SK-N-SH (cell line): ENCODE measurements around the gene CPEB1. TPM values are rescaled to one million over a fixed set of nuclear protein-coding genes. Genes with fewer than 3 reads are reported as not detected.

ENCODE experiments used
- CTCF ChIA-PET: fragments of 300-600, 350-600 bp; formaldehyde crosslinking; extraction: SDS; loops from one replicate; lab custom pipeline; 2021; lab: Yijun Ruan, JAX
- POLR2A ChIA-PET: fragments of 350-600 bp; sonication (Branson Sonifier 250); formaldehyde crosslinking; extraction: SDS; loops from one replicate; lab custom pipeline; 2020; ENCODE audit warnings: antibody characterized with exemption, inconsistent platforms; lab: Yijun Ruan, JAX
- DNase-seq: peaks from one replicate; pipeline ENCODE4 v3.0.0; 2012
- H2AFZ ChIP-seq: fragments of 200-600 bp; sonication (generic); 2 replicates; pipeline ENCODE4 v1.8.1; 2016; ENCODE audit warnings: antibody characterized with exemption, mild to moderate bottlenecking, low read depth
- H3F3A ChIP-seq: fragments of 200-600 bp; sonication (generic); replicated peaks from 2 replicates; pipeline ENCODE3; 2016; ENCODE audit warnings: antibody characterized with exemption, mild to moderate bottlenecking; ENCODE audit not compliant: insufficient read depth
- H3K27ac ChIP-seq, 2 experiments: fragments of 200-500 bp in 1 of 2; fragments of 200-600 bp in 1 of 2; sonication (Bioruptor generic) in 1 of 2; sonication (generic), shearing (Covaris generic) in 1 of 2; 2 replicates each; pipeline versions ENCODE4 v1.5.1 to v1.6.1; 2014 to 2016; ENCODE audit warnings: low read depth in 2 of 2, inconsistent platforms in 1 of 2, low read length in 1 of 2, mild to moderate bottlenecking in 1 of 2, mixed read lengths in 1 of 2
- H3K27me3 ChIP-seq: fragments of 200-600 bp; sonication (generic), shearing (Covaris generic); 2 replicates; pipeline ENCODE4 v1.6.1; 2016; ENCODE audit warnings: mixed run types; ENCODE audit not compliant: insufficient read depth
- H3K36me3 ChIP-seq, 2 experiments: fragments of 200-500 bp in 1 of 2; fragments of 200-600 bp in 1 of 2; sonication (Bioruptor generic) in 1 of 2; sonication (generic) in 1 of 2; replicated peaks in 1 of 2; 2 replicates each; pipeline versions ENCODE3 to v1.5.1; 2014 to 2016; ENCODE audit warnings: low read length in 1 of 2, mild to moderate bottlenecking in 1 of 2; ENCODE audit not compliant: insufficient read depth in 2 of 2, control insufficient read depth in 1 of 2
- H3K4me1 ChIP-seq, 2 experiments: fragments of 200-500 bp in 1 of 2; fragments of 200-600 bp in 1 of 2; sonication (Bioruptor generic) in 1 of 2; sonication (generic), shearing (Covaris generic) in 1 of 2; 2 replicates each; pipeline versions ENCODE4 v1.5.1 to v1.6.1; 2014 to 2016; ENCODE audit warnings: low read depth in 1 of 2, low read length in 1 of 2, mixed run types in 1 of 2; ENCODE audit not compliant: insufficient read depth in 2 of 2, control insufficient read depth in 1 of 2
- H3K4me2 ChIP-seq: fragments of 200-600 bp; sonication (generic), shearing (Covaris generic); 2 replicates; pipeline ENCODE4 v1.6.1; 2017; ENCODE audit warnings: mixed run types
- H3K4me3 ChIP-seq, 2 experiments: fragments of 200-500 bp in 1 of 2; fragments of 200-600 bp in 1 of 2; sonication (Bioruptor generic) in 1 of 2; sonication (generic), shearing (Covaris generic) in 1 of 2; 2 replicates each; pipeline versions ENCODE4 v1.5.1 to v1.8.1; 2014 to 2016; ENCODE audit warnings: low read depth in 2 of 2, inconsistent platforms in 1 of 2, low read length in 1 of 2, mild to moderate bottlenecking in 1 of 2, mixed read lengths in 1 of 2, moderate library complexity in 1 of 2
- H3K79me2 ChIP-seq: fragments of 200-600 bp; sonication (generic); 2 replicates; pipeline ENCODE4 v1.8.1; 2017; ENCODE audit warnings: mild to moderate bottlenecking; ENCODE audit not compliant: insufficient read depth
- H3K9ac ChIP-seq: fragments of 200-600 bp; sonication (generic); 2 replicates; pipeline ENCODE4 v1.6.1; 2017; ENCODE audit warnings: mixed run types
- H3K9me2 ChIP-seq: fragments of 200-600 bp; sonication (generic); 2 replicates; pipeline ENCODE4 v1.6.1; 2017; ENCODE audit warnings: mixed run types
- H3K9me3 ChIP-seq: fragments of 200-600 bp; sonication (generic); 2 replicates; pipeline ENCODE4 v1.6.1; 2017; ENCODE audit warnings: mixed run types, mild to moderate bottlenecking, moderate library complexity
- H4K20me1 ChIP-seq: fragments of 200-600 bp; sonication (generic); 2 replicates; pipeline ENCODE4 v1.6.1; 2017; ENCODE audit warnings: mild to moderate bottlenecking, mixed run types; ENCODE audit not compliant: insufficient read depth
- CHD2 ChIP-seq: fragments of 150-350 bp; IDR thresholded peaks from 2 replicates; pipeline ENCODE4 v1.6.1; 2018; ENCODE audit warnings: low read length; ENCODE audit not compliant: partially characterized antibody
- ELF1 ChIP-seq: IDR thresholded peaks from 2 replicates; pipeline ENCODE4 v1.4.0; 2012
- FOXM1 ChIP-seq: IDR thresholded peaks from 2 replicates; pipeline ENCODE4 v1.4.0; 2012; ENCODE audit warnings: low read depth, mild to moderate bottlenecking
- GABPA ChIP-seq: IDR thresholded peaks from 2 replicates; pipeline ENCODE4 v1.4.0; 2012; ENCODE audit warnings: low read depth, mild to moderate bottlenecking
- GATA2 ChIP-seq: sonication (generic); formaldehyde crosslinking; IDR thresholded peaks from 2 replicates; pipeline ENCODE4 v1.5.0; 2020; ENCODE audit warnings: mild to moderate bottlenecking, missing genetic modification reagents
- MXI1 ChIP-seq: IDR thresholded peaks from 2 replicates; pipeline ENCODE4 v1.6.1; 2012; ENCODE audit warnings: mild to moderate bottlenecking, low read depth, low read length, improper control_type of control experiment
- NFIC ChIP-seq: IDR thresholded peaks from 2 replicates; pipeline ENCODE4 v1.4.0; 2012; ENCODE audit warnings: borderline replicate concordance
- NRF1 ChIP-seq: IDR thresholded peaks from 2 replicates; pipeline ENCODE4 v1.6.1; 2012; ENCODE audit warnings: low read depth, mild to moderate bottlenecking, low read length
- POLR2AphosphoS5 ChIP-seq: IDR thresholded peaks from 2 replicates; pipeline ENCODE4 v1.6.1; 2012; ENCODE audit warnings: low read depth, low read length
- RCOR1 ChIP-seq: fragments of 150-350 bp; IDR thresholded peaks from 2 replicates; pipeline ENCODE4 v1.6.1; 2017; ENCODE audit warnings: antibody characterized with exemption, low read length
- RXRA ChIP-seq: IDR thresholded peaks from 2 replicates; pipeline ENCODE4 v1.4.0; 2012; ENCODE audit warnings: low read depth, mild to moderate bottlenecking, borderline replicate concordance
- SIN3A ChIP-seq: IDR thresholded peaks from 2 replicates; pipeline ENCODE4 v1.6.1; 2012; ENCODE audit warnings: low read depth, mild to moderate bottlenecking, low read length, moderate library complexity, borderline replicate concordance
- TAF1 ChIP-seq: IDR thresholded peaks from 2 replicates; pipeline ENCODE4 v1.6.1; 2012; ENCODE audit warnings: low read depth, mild to moderate bottlenecking, low read length, moderate library complexity, borderline replicate concordance
- TCF12 ChIP-seq: IDR thresholded peaks from 2 replicates; pipeline ENCODE4 v1.4.0; 2012
- WGBS: methylation state at CpG from one replicate; pipeline ENCODE4 v1.1.6; 2017; ENCODE audit warnings: low lambda C conversion rate; 5-methylcytosine and 5-hydroxymethylcytosine counted together
- polyA plus RNA-seq, 3 experiments: library from polyadenylated mRNA; depleted of rRNA; stranded (reverse); fragments of >200 nt; gene quantifications; 2 replicates each; pipeline ENCODE4 v1.2.3, GENCODE V29; 2012
- TF ChIP-seq, protein P1 (sequence below): IDR thresholded peaks from 2 replicates; pipeline ENCODE4 v1.4.0; 2012; ENCODE audit warnings: low read depth
- TF ChIP-seq, protein P2 (sequence below): IDR thresholded peaks from 2 replicates; pipeline ENCODE4; 2012
- TF ChIP-seq, protein P3 (sequence below): IDR thresholded peaks from 2 replicates; pipeline ENCODE4 v1.4.0; 2012; ENCODE audit warnings: low read depth, borderline replicate concordance
- TF ChIP-seq, protein P4 (sequence below): IDR thresholded peaks from 2 replicates; pipeline ENCODE4 v1.4.0; 2012; ENCODE audit warnings: low read depth, borderline replicate concordance

CPEB1 gene
- polyA plus RNA-seq, 1 of the 3 experiments (the other 2 are of a cell fraction): 2.6 TPM

DNA sequence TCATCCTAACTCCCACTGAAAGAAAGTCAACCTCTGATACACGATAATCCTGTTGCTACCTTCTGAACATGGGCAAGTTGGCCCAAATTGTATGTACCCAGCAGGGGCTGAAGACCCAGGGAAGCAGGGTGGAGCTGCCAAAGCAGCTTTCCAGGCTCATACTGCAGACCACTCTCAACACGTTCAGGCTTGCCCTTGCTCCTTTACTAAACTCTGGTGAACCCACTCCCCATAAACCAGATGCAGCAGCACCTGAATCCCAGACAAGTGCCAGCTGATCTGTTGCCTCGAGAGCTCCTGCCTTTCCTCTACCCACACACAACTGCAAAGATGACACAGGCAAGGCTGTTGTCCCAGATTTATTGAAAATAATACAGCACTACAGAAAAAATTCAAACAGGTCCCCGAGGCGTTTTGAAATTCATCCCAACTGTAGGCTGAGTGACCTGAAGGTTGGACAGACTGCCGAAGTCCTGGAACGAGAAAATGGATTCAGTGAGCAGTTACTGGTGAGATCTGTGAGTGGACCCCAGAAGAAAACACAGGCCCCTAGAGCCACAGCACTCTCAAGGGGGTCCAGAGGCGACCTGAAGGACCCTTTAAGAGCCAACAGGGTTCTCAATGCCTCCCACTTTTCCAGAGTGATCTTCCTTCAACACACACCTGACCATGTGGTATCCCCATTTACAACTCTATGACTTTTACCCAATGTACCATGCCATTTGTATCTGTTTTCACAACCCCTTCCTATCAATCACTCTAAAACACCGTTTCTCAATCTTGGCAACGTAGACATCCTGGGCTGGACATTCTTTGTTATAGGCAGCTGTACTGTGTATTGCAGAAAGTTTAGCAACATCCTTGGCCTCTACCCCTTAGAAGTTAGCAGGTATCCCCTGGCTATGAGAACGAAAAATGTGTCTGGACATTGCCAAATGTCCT lies 110.5 kb downstream of the CPEB1 start:
- ChIA-PET CTCF (interaction anchor here (1.6 to 1.7 kb wide), 2 partner anchors 109 to 464 kb away, joined by 3 to 6 read pairs; no protein-coding TSS in a partner anchor), POLR2A (interaction anchor here (0.6 kb wide), 1 partner anchor 32 kb away, joined by 3 read pairs; no protein-coding TSS in a partner anchor)
- H3K9me2 ChIP-seq: no peaks in the 10 kb centered on the region
- no peaks in the 10 kb centered on the region for H3K9me3 ChIP-seq
- H3K36me3 ChIP-seq: peaks cover 30 to 47% of the 10 kb centered on the region in 2 experiments
- peak overlapping the region in 1 of 2 experiments; percentile 11; a peak in 1 of 4 replicates for H3K4me3 ChIP-seq
- H3K4me1 ChIP-seq: peaks cover 8 to 19% of the 10 kb centered on the region in 2 experiments
- H4K20me1 ChIP-seq: peaks cover 49% of the 10 kb centered on the region
- H3K9ac ChIP-seq: 0 out of 2 replicates have a peak overlapping the region, but pooled peaks have one; percentile 7
- no peak overlapping the region for H3K4me2 ChIP-seq
- 78% methylated on average over 11 of the region's 11 CpGs for WGBS
- peaks cover 44% of the 10 kb centered on the region for H3K79me2 ChIP-seq
- H2AFZ ChIP-seq: no peak overlapping the region
- no peaks in the 10 kb centered on the region for H3K27me3 ChIP-seq
- DNase-seq: no peak
- TF ChIP-seq ELF1 (no peak), TCF12 (no peak), FOXM1 (no peak), GABPA (no peak), POLR2AphosphoS5 (no peak), TAF1 (no peak), SIN3A (no peak), NFIC (no peak), GATA2 (CRISPR knock-in tag) (no peak), RXRA (no peak), CHD2 (no peak), RCOR1 (no peak), NRF1 (no peak), MXI1 (no peak)
- TF ChIP-seq, protein P1, sequence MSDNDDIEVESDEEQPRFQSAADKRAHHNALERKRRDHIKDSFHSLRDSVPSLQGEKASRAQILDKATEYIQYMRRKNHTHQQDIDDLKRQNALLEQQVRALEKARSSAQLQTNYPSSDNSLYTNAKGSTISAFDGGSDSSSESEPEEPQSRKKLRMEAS: no peak
- TF ChIP-seq, protein P2, sequence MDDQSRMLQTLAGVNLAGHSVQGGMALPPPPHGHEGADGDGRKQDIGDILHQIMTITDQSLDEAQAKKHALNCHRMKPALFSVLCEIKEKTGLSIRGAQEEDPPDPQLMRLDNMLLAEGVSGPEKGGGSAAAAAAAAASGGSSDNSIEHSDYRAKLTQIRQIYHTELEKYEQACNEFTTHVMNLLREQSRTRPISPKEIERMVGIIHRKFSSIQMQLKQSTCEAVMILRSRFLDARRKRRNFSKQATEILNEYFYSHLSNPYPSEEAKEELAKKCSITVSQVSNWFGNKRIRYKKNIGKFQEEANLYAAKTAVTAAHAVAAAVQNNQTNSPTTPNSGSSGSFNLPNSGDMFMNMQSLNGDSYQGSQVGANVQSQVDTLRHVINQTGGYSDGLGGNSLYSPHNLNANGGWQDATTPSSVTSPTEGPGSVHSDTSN: no peak
- TF ChIP-seq, protein P3, sequence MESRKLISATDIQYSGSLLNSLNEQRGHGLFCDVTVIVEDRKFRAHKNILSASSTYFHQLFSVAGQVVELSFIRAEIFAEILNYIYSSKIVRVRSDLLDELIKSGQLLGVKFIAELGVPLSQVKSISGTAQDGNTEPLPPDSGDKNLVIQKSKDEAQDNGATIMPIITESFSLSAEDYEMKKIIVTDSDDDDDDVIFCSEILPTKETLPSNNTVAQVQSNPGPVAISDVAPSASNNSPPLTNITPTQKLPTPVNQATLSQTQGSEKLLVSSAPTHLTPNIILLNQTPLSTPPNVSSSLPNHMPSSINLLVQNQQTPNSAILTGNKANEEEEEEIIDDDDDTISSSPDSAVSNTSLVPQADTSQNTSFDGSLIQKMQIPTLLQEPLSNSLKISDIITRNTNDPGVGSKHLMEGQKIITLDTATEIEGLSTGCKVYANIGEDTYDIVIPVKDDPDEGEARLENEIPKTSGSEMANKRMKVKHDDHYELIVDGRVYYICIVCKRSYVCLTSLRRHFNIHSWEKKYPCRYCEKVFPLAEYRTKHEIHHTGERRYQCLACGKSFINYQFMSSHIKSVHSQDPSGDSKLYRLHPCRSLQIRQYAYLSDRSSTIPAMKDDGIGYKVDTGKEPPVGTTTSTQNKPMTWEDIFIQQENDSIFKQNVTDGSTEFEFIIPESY: no peak
- TF ChIP-seq, protein P4, sequence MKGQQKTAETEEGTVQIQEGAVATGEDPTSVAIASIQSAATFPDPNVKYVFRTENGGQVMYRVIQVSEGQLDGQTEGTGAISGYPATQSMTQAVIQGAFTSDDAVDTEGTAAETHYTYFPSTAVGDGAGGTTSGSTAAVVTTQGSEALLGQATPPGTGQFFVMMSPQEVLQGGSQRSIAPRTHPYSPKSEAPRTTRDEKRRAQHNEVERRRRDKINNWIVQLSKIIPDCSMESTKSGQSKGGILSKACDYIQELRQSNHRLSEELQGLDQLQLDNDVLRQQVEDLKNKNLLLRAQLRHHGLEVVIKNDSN: no peak
- TF ChIP-seq, all 33 proteins: peak for 0
- H3F3A ChIP-seq: peaks cover 51% of the 10 kb centered on the region
- peak overlapping the region; percentile 12 to 56; a peak in 2 of 4 replicates for H3K27ac ChIP-seq
